GM21717 (cell line): ENCODE measurements around the gene CCDC24.

Experiments used
- ATAC-seq: cut with Tn5 transposase; IDR thresholded peaks from one replicate; pipeline ENCODE4 v1.9.1; 2021; ENCODE audit warnings: mild to moderate bottlenecking, moderate library complexity; ENCODE audit not compliant: unreplicated experiment

CCDC24 gene

DNA sequence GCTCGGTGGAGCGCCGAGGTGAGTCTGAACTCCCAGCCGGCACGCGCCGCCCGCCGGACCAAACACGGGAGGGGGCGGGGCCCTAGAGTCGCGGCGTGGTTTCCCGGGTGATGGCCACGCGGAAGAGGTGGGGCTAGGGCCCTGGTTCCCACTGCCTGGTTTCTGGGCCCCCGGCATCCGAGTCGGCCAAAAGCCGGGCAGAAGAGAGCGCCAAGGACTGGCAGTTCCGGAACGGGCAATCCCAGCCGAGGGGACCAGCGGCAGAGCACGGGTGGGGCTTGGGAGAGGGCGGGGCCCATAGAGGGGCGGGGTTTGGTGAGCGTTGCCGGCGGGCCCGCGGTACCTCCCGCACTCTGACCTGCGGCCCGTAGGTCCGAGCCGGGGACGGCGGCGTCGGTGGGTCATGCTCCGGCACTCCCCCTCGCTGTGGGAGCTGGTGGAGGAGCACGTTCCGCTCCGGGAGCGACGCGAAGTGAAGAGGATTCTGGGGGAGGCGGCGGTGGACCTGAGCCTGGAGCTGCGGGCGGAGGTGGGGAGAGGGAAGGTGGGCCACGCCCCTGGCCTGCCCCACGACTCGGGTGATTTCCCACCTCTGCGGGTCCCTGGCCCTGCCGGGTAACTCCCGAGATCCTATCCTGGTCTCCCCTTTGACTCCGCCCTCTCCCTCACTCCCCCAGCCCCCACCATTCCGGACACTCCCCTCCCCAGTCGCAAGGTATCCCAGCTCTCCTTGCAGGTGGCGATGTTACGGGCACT lies at the start of gene CCDC24:
CCDC24 (plus strand) TSS at position 124 of the 756 bp plus-strand sequence; CDS start at position 404, 280 bp downstream.
- ATAC-seq = peak; percentile 55

- no peak for ATAC-seq
Observed at GRCh38 chr1:43942411-43942810, 49.0 kb upstream of the CCDC24 start.

DNA sequence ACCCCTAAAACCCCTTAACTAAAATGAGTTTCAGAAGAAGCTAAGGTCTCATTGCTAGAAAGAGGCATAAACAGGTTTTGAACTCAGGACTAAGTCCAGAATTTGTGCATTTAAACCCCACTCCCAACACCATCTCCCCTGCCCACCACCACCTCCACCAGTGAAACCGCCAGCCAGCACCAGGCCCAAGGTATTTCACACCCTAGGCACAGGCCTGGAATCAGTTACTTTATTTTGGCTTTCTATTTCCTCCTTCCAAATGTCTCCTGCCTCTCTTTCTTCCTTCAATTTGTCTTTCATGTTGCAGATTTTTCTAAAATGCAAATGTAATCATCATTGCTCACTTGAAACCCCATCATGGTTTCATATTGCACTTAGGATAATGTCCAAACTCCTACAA lies 46.5 kb upstream of the CCDC24 start:
- no peak for ATAC-seq

DNA sequence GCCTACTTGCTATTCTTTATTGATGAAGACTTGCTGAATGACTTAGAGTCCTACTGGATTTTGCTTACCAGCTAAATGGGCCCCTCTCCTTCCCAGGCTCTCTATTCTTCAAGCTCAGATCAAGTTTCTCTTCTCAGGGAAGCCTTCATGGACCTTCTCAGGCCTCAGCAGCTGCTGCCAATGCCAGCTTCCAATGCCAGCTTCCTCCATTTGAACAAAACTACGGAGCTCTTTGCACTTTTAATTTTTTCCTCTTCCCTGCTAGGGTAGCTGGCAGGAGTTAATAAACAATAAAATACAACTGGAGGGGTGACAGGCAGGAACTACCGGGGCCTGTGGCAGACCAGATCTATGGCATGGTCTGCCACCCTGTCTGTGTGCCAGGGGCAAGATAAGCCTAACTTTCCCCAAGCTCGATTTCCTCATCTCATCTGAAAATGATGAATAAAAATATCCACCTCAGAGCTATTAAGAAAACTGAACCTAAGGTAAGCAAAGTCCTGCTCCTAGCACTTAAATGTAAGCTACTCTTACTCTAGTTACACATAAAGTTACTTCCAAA lies 45.6 kb upstream of the CCDC24 start:
- ATAC-seq = no peak

- ATAC-seq = peak; percentile 90
Observed at GRCh38 chr1:43946236-43947060, 45.0 kb upstream of the CCDC24 start, which contains the start of gene IPO13. TSS of gene IPO13 (plus strand) at chr1:43946950. CDS start at chr1:43947601, 651 bp downstream.

DNA sequence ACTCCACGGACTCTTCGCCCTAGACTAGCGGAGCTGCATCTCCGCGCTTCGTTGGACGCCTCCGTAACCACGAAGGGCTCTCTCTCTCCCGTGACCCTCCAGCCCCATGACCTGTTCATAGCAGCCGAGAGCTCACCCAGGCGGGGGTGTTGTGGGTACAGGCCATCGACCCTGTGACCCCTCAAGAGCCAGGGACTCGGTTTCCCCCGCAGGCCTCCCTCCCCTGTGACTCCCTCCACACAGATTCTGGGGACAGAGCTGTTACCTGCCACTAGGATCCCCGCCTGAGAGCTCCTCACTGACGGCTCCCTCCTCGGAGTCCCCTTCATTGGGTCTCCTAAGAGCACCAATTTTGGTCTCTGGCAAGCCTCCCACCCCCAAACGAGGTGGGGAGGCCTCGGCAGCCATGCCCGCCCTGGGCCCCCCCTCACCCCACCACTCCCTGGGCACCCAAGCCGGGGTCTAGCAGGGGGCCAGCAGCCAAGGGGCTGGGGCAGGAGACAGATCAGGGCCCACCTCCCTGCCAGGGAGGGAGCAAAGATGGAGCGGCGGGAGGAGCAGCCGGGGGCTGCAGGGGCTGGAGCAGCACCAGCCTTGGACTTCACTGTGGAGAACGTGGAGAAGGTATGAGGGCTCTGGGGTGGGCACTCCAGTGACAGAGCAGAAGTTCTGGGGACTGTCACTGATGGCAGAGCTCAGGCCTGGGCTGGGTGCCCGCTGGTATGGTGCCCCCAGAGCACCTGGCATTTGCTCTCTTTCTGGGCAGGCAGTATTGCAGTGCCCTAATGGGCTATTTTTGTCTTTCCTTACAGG lies 44.1 kb upstream of the CCDC24 start:
- ATAC-seq = peak; percentile 23

DNA sequence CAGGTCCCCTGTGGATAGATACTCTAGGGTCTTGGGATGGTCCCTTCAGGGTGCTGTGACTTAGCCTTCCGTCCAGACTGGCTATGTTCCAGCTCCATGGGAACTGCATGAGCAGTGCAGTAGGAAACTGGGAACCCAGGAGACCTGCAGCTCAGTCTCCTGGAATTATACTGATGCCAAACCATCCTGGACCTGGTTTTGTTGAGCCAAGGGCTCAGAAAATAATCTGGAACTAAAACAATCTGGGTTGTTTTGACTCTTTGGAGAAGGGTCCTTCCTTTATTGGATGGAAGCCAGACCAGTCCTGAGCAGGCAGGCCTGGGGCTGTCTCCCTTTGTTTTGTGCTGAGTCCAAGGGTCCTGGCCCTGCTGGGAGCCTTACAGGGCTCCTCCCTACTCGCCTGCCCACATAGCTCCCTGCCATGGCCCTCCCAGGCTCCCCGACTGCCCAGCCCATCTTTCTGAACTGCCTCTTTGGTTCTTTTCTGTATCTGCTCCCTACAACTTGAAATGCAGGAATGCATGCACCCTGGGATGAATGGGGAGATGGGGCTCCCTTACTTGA lies 43.4 kb upstream of the CCDC24 start:
- ATAC-seq = no peak

GRCh38 chr1:43949678-43950077 lies 41.7 kb upstream of the CCDC24 start:
- no peak for ATAC-seq

DNA sequence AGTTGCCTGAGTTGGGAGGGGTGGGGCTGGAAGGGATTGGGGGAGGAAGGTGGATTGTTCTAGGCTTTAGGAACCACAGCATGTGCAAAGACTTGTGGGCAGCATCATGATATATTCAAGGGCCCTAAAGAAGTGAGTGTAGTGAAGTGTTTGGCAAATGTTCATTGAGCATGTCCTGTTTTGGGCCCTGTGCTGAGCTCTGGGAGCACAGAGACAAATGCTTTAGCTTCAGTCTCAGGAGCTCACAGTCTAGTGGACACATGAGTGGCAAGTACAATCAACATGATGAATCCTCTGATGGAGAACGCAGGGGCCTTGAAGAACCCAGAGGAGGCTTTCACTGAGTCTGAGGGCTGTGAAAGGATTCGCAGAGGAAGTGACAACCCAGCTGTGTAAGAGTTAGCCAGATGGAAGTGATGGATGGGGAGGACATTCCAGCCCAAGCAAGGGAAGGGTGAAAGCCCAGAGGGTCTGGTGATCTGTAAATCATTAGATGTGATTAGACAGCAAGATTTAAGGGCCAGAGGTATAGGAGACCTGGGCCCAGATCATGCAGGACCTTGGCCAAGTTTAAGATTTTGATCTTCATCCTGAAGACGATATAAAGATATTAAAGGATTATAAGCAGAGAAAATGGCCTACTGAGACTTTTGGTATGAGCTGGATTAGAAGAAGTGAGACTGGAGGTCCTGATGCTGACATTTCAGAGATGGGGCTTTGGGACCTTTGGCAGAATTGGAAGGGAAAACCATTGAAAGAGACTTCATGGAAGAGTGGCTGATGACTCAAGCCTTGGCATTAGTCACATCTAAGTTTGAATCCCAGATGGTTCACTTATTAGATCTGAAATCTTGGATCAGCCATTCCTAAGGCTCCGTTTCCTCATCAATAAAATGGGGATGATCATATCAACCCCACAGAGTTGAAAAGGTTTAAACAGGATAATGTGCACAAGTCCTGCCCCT lies 40.1 kb upstream of the CCDC24 start:
- ATAC-seq = no peak

DNA sequence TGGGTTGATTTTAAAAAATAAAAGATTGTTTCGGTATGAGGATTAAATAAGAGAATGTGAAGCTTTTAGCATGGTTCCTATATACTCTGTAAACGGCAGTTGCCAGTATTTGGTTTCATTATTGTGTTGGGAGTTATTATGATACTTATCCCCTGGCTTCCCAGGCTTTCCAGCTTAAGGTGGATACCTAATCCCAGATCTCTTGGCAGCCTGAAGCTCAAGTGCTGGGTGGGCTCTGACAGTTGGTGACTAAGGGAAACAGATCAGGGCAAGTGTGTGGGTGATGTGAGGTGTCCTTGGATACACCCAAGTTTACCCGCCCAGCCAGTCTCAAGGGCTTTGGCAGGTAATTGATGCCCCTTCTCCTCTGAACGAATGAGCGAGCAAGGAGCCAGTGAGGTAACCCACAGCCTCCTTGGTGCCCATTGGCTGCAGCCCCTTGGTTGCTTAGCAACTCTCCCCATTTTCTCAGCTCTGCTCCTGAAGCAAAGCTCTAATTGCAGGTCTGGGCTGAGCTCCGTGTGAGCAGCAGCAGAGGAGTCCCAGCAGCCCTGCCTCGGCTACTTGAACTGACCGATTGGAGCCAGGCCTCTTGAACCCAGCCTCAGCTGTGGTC lies 38.6 kb upstream of the CCDC24 start:
- ATAC-seq = no peak

DNA sequence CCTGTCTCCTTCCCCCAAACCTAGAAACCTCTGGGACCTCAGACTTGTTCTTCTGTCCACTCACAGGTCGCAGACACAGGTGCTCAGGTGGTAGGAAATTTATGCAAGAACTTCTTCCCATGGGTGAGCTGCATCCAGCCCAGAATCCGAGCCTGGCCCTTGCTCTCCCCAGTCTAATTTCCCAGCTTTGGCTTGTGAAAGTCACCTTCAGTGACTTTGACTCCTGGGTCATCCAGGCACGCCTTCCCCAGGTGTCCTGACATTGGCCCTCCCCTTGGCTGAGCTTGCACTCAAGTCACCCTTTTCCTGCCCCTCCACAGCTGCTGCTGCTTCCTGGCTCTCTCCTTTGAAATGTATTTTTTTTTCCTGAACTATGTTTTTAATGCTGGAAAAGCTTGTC lies 38.0 kb upstream of the CCDC24 start:
- ATAC-seq = no peak

GRCh38 chr1:43954036-43954435 lies 37.4 kb upstream of the CCDC24 start:
- no peak for ATAC-seq

GRCh38 chr1:43956234-43956633 lies 35.2 kb upstream of the CCDC24 start:
- no peak for ATAC-seq

DNA sequence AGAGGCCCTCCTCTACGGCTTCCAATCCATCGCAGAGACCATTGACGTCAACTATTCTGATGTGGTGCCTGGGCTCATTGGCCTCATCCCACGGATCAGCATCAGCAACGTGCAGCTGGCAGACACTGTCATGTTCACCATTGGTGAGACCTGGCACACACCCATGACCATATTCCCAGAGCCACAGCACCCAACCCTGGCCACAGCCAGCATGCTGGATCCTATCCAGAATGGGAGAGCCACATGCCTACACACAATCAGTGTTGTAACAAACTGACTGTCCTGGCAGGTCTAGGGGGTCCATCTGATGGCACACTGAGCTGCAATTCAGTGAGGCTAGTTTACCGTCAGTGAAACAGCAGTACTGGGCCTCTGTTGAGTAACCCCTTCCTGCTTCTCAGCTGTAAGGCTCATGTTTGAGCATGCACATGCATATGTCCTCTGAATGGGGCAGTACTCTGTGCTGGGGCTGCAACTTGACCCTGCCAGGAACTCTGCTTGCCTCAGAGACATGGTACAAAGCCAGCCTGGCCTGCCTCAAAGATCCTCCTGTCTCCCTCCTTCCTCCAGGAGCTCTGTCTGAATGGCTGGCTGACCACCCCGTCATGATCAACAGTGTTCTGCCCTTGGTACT lies 33.9 kb upstream of the CCDC24 start:
- ATAC-seq = no peak

DNA sequence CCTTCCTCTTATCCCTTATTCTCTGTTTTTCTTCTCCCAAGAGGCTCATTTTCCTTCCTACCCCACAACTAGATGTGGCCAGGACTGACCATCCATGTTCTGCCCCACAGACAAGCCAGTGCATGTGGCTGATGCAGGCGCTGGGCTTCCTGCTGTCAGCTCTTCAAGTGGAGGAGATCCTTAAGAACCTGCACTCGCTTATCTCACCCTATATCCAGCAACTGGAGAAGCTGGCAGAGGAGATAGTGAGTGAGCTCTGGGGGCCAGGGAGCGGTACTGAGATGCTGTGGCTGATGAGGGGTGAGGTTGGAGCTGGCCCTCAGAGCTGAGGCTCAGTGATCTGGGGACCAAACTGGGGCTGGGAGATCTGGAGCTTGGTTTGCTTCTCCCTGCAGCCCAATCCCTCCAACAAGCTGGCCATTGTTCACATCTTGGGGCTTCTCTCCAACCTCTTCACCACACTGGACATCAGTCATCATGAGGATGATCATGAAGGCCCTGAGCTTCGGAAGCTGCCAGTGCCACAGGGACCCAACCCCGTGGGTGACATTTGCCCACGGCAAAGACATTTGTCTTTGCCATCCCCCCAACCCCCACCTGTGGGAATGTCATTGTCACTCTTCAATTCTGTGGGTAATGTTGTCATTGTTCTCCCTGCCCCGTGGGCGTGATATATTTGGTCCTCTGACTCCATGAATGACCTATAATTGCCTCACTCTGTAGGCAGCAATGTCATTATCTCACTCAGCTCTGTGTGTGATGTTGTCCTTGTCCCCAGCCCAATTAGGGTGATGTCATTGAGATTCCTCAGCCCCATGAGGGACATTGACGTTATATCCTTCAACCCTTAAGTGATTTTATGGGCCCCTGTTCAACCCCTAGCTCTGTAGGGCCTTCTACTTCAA lies 32.8 kb upstream of the CCDC24 start:
- no peak for ATAC-seq

DNA sequence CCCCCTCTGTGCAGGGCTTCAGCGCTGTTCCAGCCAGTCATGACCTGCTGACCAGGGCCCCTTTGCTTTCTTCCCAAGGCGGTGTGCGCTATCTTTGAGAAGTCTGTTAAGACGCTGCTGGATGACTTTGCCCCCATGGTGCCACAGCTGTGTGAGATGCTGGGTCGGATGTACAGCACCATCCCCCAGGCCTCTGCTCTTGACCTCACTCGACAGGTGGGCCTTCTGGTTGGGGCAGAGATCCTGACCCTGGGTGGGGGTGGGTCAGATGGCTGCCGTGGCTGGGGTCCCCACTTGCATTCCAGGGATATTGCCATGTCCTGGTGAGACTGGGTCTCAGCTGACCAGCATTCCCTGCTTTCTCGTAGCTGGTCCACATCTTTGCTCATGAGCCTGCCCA lies 30.6 kb upstream of the CCDC24 start:
- no peak for ATAC-seq

DNA sequence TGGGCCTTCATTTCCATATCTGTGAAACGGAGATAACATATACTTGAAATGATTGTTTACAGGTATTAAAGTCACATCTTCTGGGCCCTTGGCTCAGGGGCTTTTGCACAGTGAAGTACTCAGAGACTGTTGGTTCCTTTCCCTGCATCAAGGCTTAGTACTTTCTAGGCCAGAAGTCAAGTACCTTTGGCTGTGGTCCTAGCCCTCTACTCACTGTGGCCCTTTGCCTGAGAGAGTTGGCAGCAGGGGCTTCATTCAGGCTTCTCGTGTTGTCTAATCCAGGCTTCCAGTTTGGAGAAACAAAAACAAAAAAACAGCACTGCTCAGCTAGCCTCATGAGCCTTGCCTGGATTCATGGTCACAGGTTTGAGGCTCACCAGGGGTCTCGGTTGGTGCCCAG lies 29.7 kb upstream of the CCDC24 start:
- ATAC-seq = no peak

DNA sequence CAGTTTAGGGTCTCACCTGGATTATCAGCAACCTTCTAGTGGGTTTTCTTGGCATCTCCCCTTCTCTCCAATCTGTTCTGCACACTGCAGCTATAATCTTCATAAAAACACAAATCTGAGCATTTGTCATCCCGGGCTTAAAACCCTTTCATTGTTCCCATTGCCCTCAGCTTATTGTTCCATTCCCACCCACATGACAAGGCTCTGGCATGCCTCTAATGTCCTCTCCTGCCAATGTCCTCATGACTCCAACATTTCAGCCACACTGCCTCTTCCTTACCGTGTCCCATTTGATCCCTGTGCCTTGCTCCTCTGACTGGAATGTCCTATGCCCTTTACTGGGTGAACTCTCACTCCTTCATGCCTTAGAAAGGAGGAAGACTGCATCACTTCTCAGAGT lies 29.1 kb upstream of the CCDC24 start:
- no peak for ATAC-seq
